ENCODE results near the gene HSD17B8. TPM values are rescaled to one million over a fixed set of nuclear protein-coding genes. Genes with fewer than 3 reads are reported as not detected.
"Not testable (repeated sequence)": the region's sequence is repeated elsewhere in the genome, so short reads cannot be mapped to it uniquely, and the experiment has no call there.

Gene HSD17B8
- total RNA-seq, 1 experiment from 2014 or later = 5.6 TPM

GRCh38 chr6:33205191-33206026 lies 954 bp downstream of the HSD17B8 start:
- peak; percentile 90 for DNase-seq (ENCODE audit: low read depth)

GRCh38 chr6:33206027-33206863 lies 1.8 kb downstream of the HSD17B8 start:
- DNase-seq (ENCODE audit: low read depth) = no peak

- peak; percentile 73 for DNase-seq (ENCODE audit: low read depth)
Observed at GRCh38 chr6:33206864-33207551, 2.6 kb downstream of the HSD17B8 start.

- DNase-seq (ENCODE audit: low read depth) = no peak
Observed at GRCh38 chr6:33207552-33208090, 3.2 kb downstream of the HSD17B8 start.

- DNase-seq (ENCODE audit: low read depth) = peak; percentile 52
Observed at GRCh38 chr6:33208091-33208967, 3.9 kb downstream of the HSD17B8 start, which contains the start of gene RING1. TSS of gene RING1 (plus strand) at chr6:33208500. CDS start at chr6:33208823, 323 bp downstream.

- DNase-seq (ENCODE audit: low read depth) = no peak
Observed at GRCh38 chr6:33209856-33210255, 5.4 kb downstream of the HSD17B8 start.

GRCh38 chr6:33211136-33211535 lies 6.7 kb downstream of the HSD17B8 start:
- no peak for DNase-seq (ENCODE audit: low read depth)

- DNase-seq (ENCODE audit: low read depth) = no peak
Observed at GRCh38 chr6:33211666-33212422, 7.4 kb downstream of the HSD17B8 start.

- DNase-seq (ENCODE audit: low read depth) = no peak
Observed at GRCh38 chr6:33212857-33213165, 8.4 kb downstream of the HSD17B8 start.

- no peak for DNase-seq (ENCODE audit: low read depth)
Observed at GRCh38 chr6:33213166-33213988, 8.9 kb downstream of the HSD17B8 start.

GRCh38 chr6:33213989-33214335 lies 9.5 kb downstream of the HSD17B8 start:
- DNase-seq (ENCODE audit: low read depth) = no peak

- DNase-seq (ENCODE audit: low read depth) = no peak
Observed at GRCh38 chr6:33215271-33216116, 11.0 kb downstream of the HSD17B8 start.

GRCh38 chr6:33216117-33216649 lies 11.7 kb downstream of the HSD17B8 start:
- no peak for DNase-seq (ENCODE audit: low read depth)

- no peak for DNase-seq (ENCODE audit: low read depth)
Observed at GRCh38 chr6:33217246-33217645, 12.8 kb downstream of the HSD17B8 start.

GRCh38 chr6:33217681-33218080 lies 13.2 kb downstream of the HSD17B8 start:
- DNase-seq (ENCODE audit: low read depth) = no peak

- not testable (repeated sequence) for DNase-seq (ENCODE audit: low read depth)
Observed at GRCh38 chr6:33226503-33227120, 22.2 kb downstream of the HSD17B8 start.

- DNase-seq (ENCODE audit: low read depth) = no peak
Observed at GRCh38 chr6:33235221-33235634, 30.8 kb downstream of the HSD17B8 start.

Data from HT1080 (cell line).